GM23248 (cell line): ENCODE measurements around the gene CLEC4F. TPM values are rescaled to one million over a fixed set of nuclear protein-coding genes. Genes with fewer than 3 reads are reported as not detected.

ENCODE experiments used
- DNase-seq: peaks from one replicate; pipeline ENCODE4 v3.0.0-alpha.2; 2015
- H2AFZ ChIP-seq: fragments of 200-600 bp; sonication (generic); 2 replicates; pipeline ENCODE4 v1.6.1; 2016; ENCODE audit warnings: antibody characterized with exemption
- H3F3A ChIP-seq: fragments of 200-600 bp; sonication (generic); 2 replicates; pipeline ENCODE4 v1.6.1; 2016; ENCODE audit warnings: mild to moderate bottlenecking, antibody characterized with exemption, mixed run types; ENCODE audit not compliant: insufficient read depth
- H3K27ac ChIP-seq: fragments of 200-600 bp; sonication (generic); 2 replicates; pipeline ENCODE4 v1.5.1; 2016; ENCODE audit warnings: mild to moderate bottlenecking
- H3K27me3 ChIP-seq: fragments of 200-600 bp; sonication (generic); replicated peaks from 2 replicates; pipeline ENCODE4 v1.6.1; 2016; ENCODE audit warnings: mild to moderate bottlenecking; ENCODE audit not compliant: insufficient read depth
- H3K36me3 ChIP-seq: fragments of 200-600 bp; sonication (generic); 2 replicates; pipeline ENCODE4 v1.6.1; 2016; ENCODE audit warnings: low read depth, mild to moderate bottlenecking
- H3K4me1 ChIP-seq: fragments of 200-600 bp; sonication (generic); 2 replicates; pipeline ENCODE4 v1.6.1; 2016; ENCODE audit warnings: mild to moderate bottlenecking; ENCODE audit not compliant: insufficient read depth
- H3K4me2 ChIP-seq: fragments of 200-600 bp; sonication (generic); one replicate; pipeline ENCODE4 v1.6.1; 2016; ENCODE audit warnings: mild to moderate bottlenecking; ENCODE audit not compliant: unreplicated experiment
- H3K4me3 ChIP-seq: fragments of 200-600 bp; sonication (generic); 2 replicates; pipeline ENCODE4 v1.5.1; 2016; ENCODE audit warnings: mild to moderate bottlenecking
- H3K79me2 ChIP-seq: fragments of 200-600 bp; sonication (generic); 2 replicates; pipeline ENCODE4 v1.6.1; 2016; ENCODE audit warnings: mild to moderate bottlenecking; ENCODE audit not compliant: insufficient read depth
- H3K9ac ChIP-seq: fragments of 200-600 bp; sonication (generic); 2 replicates; pipeline ENCODE4 v1.6.1; 2016; ENCODE audit warnings: mild to moderate bottlenecking
- H3K9me2 ChIP-seq: fragments of 200-600 bp; sonication (generic); 2 replicates; pipeline ENCODE4 v1.6.1; 2016; ENCODE audit warnings: mixed run types, mild to moderate bottlenecking, moderate library complexity; ENCODE audit not compliant: insufficient read depth
- H3K9me3 ChIP-seq: fragments of 200-600 bp; sonication (generic); one replicate; pipeline ENCODE4 v1.6.1; 2017; ENCODE audit warnings: low read depth
- H4K20me1 ChIP-seq: fragments of 200-600 bp; sonication (generic); 2 replicates; pipeline ENCODE4 v1.6.0; 2016; ENCODE audit not compliant: insufficient read depth
- EZH2 ChIP-seq: fragments of 200-600 bp; sonication (generic); IDR thresholded peaks from 2 replicates; pipeline ENCODE4 v1.6.1; 2018; ENCODE audit warnings: antibody characterized with exemption, mild to moderate bottlenecking; ENCODE audit not compliant: insufficient read depth, poor library complexity, severe bottlenecking
- EZH2phosphoT487 ChIP-seq: fragments of 200-600 bp; sonication (generic); IDR thresholded peaks from 2 replicates; pipeline ENCODE4 v1.6.1; 2018; ENCODE audit warnings: antibody characterized with exemption, moderate library complexity, mild to moderate bottlenecking, low read depth; ENCODE audit not compliant: insufficient read depth
- WGBS, 2 experiments: methylation state at CpG; one replicate each; pipeline ENCODE4 v1.1.6; 2015 to 2017; ENCODE audit warnings: low lambda C conversion rate in 2 of 2, low coverage in 1 of 2; ENCODE audit errors: missing lambda C conversion rate in 2 of 2; 5-methylcytosine and 5-hydroxymethylcytosine counted together
- in situ Hi-C: fragments of 300-500 bp; cut with MboI; formaldehyde crosslinking; loops from 2 replicates; pipeline ENCODE4 v1.15.0; 2020
- polyA plus RNA-seq: library from polyadenylated mRNA; unstranded; fragments of >200 nt; fragmentation: Nextera tagmentation; extraction: Ambion mirVana; gene quantifications from 2 replicates; pipeline ENCODE4 v1.2.1, GENCODE V29; 2016
- small RNA-seq: library from RNA; depleted of rRNA; stranded (forward); fragments of <200 nt; gene quantifications from one replicate; pipeline ENCODE3, GENCODE V24; 2014; ENCODE audit warnings: low read depth, low replicate concordance
- total RNA-seq: library from RNA; depleted of rRNA; stranded (reverse); fragments of >200 nt; shearing (Covaris generic); gene quantifications from 2 replicates; pipeline ENCODE4 v1.2.3, GENCODE V29; 2014; rRNA removed

Gene CLEC4F
- total and polyA plus RNA-seq, 2 experiments from 2014 or later, result not detected

- Histone ChIP-seq H3K4me3 (no peak overlapping the region), H3K79me2 (no peaks in the 10 kb centered on the region), H3K9ac (no peak overlapping the region), H3K36me3 (no peaks in the 10 kb centered on the region), H3K4me1 (no peaks in the 10 kb centered on the region), H3K9me2 (no peaks in the 10 kb centered on the region), H3K9me3 (no peaks in the 10 kb centered on the region), H3K27ac (no peak overlapping the region), H4K20me1 (no peaks in the 10 kb centered on the region), H3K4me2 (no peak overlapping the region), H2AFZ (no peak overlapping the region), H3K27me3 (peaks cover 83% of the 10 kb centered on the region), H3F3A (no peaks in the 10 kb centered on the region)
- WGBS, 2 experiments, result 32% methylated on average over 7 of the region's 7 CpGs
- DNase-seq, result no peak
- in situ Hi-C loops, result no loop called here
- peak; percentile 38 for TF ChIP-seq EZH2
- TF ChIP-seq EZH2phosphoT487, result no peak
Observed at GRCh38 chr2:70766357-70767078, 53.9 kb downstream of the CLEC4F start.

GRCh38 chr2:70765507-70765906, 54.9 kb downstream of the CLEC4F start:
- WGBS, 2 experiments, result 79 to 85% methylated on average over 7 of the region's 7 CpGs

GRCh38 chr2:70759446-70759845, 61.0 kb downstream of the CLEC4F start:
- H2AFZ ChIP-seq, result no peak overlapping the region
- DNase-seq, result no peak
- no peak overlapping the region for H3K9ac ChIP-seq
- in situ Hi-C loops, result no loop called here
- no peaks in the 10 kb centered on the region for H3K9me3 ChIP-seq
- no peaks in the 10 kb centered on the region for H4K20me1 ChIP-seq
- H3K27ac ChIP-seq, result no peak overlapping the region
- H3K4me3 ChIP-seq, result no peak overlapping the region
- H3K36me3 ChIP-seq, result no peaks in the 10 kb centered on the region
- H3K79me2 ChIP-seq, result no peaks in the 10 kb centered on the region
- H3K27me3 ChIP-seq, result peaks cover 32% of the 10 kb centered on the region; the same call in 1 of the 2 replicates
- no peaks in the 10 kb centered on the region for H3F3A ChIP-seq
- 58 to 69% methylated on average over 1 of the region's 1 CpG for WGBS, 2 experiments
- no peaks in the 10 kb centered on the region for H3K4me1 ChIP-seq
- TF ChIP-seq EZH2phosphoT487 (no peak), EZH2 (no peak)
- H3K4me2 ChIP-seq, result no peak overlapping the region
- no peaks in the 10 kb centered on the region for H3K9me2 ChIP-seq

More at GRCh38 chr2:70765507-70765906, 54.9 kb downstream of the CLEC4F start:
- TF ChIP-seq EZH2, result no peak
- TF ChIP-seq EZH2phosphoT487, result no peak
- no peaks in the 10 kb centered on the region for H3K9me3 ChIP-seq
- no peak overlapping the region for H3K4me3 ChIP-seq
- no peaks in the 10 kb centered on the region for H4K20me1 ChIP-seq
- H3K27me3 ChIP-seq, result peaks cover 74% of the 10 kb centered on the region
- no peaks in the 10 kb centered on the region for H3K9me2 ChIP-seq
- H3K79me2 ChIP-seq, result no peaks in the 10 kb centered on the region
- no peak overlapping the region for H3K27ac ChIP-seq
- H3K36me3 ChIP-seq, result no peaks in the 10 kb centered on the region
- no peak for DNase-seq
- in situ Hi-C loops, result no loop called here
- H3K9ac ChIP-seq, result no peak overlapping the region
- no peaks in the 10 kb centered on the region for H3F3A ChIP-seq
- H3K4me1 ChIP-seq, result no peaks in the 10 kb centered on the region
- H2AFZ ChIP-seq, result no peak overlapping the region
- H3K4me2 ChIP-seq, result no peak overlapping the region

Small RNAs within 50 kb of the gene (small RNA-seq; reads per million reads assigned to genes)
- gene HMGN2P21, result not detected

Other genes with a start within 250 kb of the CLEC4F start
- gene ADD2, start 52.4 kb downstream of the CLEC4F start, total RNA-seq, result under 0.01 TPM in 1 of 2 replicates, not detected in the other
- gene ADD2, start 52.4 kb downstream of the CLEC4F start, polyA plus RNA-seq, result not detected in 2 replicates
- not detected in 2 replicates for gene FIGLA, start 30.0 kb downstream of the CLEC4F start, total RNA-seq
- not detected in 2 replicates for gene FIGLA, start 30.0 kb downstream of the CLEC4F start, polyA plus RNA-seq
- not detected in 2 replicates for gene CD207, start 15.2 kb upstream of the CLEC4F start, total RNA-seq
- not detected in 2 replicates for gene CD207, start 15.2 kb upstream of the CLEC4F start, polyA plus RNA-seq
- gene VAX2, start 80.0 kb upstream of the CLEC4F start, total RNA-seq, result 1.1 and 2.0 TPM in 2 replicates
- 0.85 and 1.5 TPM in 2 replicates for gene VAX2, start 80.0 kb upstream of the CLEC4F start, polyA plus RNA-seq
- not detected in 2 replicates for gene ATP6V1B1, start 115.3 kb upstream of the CLEC4F start, total RNA-seq
- 0.60 TPM in 1 of 2 replicates, not detected in the other for gene ATP6V1B1, start 115.3 kb upstream of the CLEC4F start, polyA plus RNA-seq
- gene ANKRD53, start 158.0 kb upstream of the CLEC4F start, total RNA-seq, result not detected in 2 replicates
- 0.65 and 1.2 TPM in 2 replicates for gene ANKRD53, start 158.0 kb upstream of the CLEC4F start, polyA plus RNA-seq
- gene TEX261, start 174.3 kb upstream of the CLEC4F start, total RNA-seq, result 46.9 and 64.1 TPM in 2 replicates
- gene TEX261, start 174.3 kb upstream of the CLEC4F start, polyA plus RNA-seq, result 54.1 and 55.7 TPM in 2 replicates
- gene NAGK, start 248.0 kb upstream of the CLEC4F start, total RNA-seq, result 65.8 and 86.4 TPM in 2 replicates
- 136 and 142 TPM in 2 replicates for gene NAGK, start 248.0 kb upstream of the CLEC4F start, polyA plus RNA-seq